Endometrium (tissue), 2 donors: Measurements from ENCODE around the gene GTPBP6.
"Not testable (repeated sequence)": the region's sequence is repeated elsewhere in the genome, so short reads cannot be mapped to it uniquely, and the experiment has no call there.

ENCODE experiments used
- FAIRE-seq: peaks from 2 replicates; lab custom pipeline; 2012; peaks lifted over from hg19 to GRCh38; lab: Jason Lieb, UNC
- donor health status: control.
- donor health status: control.

Gene GTPBP6

DNA sequence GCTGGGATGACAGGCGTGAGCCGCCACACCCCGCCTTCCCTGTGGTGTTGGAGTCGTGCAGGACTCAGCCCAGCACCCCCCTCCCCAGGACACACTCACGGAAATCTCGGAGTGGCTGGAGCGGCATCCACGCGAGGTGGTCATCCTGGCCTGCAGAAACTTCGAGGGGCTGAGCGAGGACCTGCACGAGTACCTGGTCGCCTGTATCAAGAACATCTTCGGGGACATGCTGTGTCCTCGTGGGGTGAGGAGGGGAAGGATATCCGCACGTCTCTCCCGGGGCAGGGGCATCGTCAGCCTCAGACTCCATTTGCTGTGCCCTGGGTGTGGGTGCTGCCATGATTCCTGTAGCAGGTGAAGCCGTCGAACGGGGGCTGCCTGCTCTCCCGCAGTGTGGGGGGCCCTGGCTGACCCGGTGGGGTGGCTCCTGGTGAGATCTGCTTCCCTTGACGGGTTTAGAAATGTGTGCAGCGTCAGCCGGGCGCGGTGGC lies 27.1 kb downstream of the GTPBP6 start:
- no peak for FAIRE-seq

DNA sequence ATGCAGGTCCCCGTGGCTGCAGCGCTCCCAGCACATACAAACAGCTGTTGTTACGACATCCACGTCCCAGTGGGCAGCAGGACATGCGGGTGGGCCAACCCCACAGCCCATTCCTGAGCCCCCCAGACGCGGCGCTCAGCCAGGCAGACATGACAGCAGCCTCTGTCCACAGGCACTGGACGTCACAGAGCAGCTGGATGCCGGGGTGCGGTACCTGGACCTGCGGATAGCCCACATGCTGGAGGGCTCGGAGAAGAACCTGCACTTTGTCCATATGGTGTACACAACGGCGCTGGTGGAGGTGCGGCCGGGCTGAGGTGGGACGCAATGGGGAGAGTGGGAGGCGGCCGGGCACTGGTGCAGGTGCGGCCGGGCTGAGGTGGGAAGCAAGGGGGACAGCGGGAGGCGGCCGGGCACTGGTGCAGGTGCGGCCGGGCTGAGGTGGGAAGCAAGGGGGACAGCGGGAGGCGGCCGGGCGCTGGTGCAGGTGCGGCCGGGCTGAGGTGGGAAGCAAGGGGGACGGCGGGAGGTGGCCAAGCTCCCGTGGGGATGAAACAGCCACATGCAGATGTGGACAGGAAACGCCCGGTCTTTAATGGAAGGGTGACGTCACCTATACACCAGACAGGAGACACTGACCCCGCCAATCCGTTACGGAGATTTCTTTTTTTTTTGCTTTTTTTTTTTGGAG lies 28.0 kb downstream of the GTPBP6 start:
- no peak for FAIRE-seq

DNA sequence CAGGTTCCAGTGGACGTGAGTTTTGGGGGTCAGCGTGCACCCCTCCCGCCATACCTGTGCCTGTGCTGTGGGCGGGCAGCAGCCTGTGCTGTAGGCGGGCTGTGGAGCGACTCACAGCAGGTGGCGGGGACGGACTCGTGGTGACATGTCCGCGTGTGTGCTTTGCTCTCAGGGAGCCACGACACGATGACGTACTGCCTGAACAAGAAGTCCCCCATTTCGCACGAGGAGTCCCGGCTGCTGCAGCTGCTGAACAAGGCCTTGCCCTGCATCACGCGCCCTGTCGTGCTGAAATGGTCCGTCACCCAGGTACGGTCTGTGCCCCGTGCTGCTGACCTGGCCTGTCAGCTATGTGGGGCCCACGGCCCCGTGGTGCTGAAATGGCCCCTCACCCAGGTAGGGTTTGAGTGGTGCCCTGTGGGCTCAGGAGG lies 30.0 kb downstream of the GTPBP6 start:
- FAIRE-seq = no peak

DNA sequence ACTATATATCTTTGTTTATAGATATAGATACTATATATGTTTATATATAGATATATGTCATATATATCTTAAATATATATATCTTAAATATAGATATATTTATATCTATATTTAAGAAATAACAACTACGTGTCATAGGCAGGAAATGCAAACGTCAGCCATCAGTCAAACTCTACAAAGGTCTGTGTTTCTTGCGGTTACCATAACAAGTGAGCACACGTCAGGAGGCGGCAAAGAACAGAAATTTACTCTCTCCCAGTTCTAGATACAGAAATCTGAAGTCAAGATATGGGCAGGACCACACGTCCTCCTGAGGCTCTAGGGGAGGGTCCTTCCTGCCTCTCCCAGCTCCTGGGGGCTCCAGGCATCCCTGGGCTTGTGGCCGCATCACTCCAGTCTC lies 30.9 kb downstream of the GTPBP6 start:
- no peak for FAIRE-seq

DNA sequence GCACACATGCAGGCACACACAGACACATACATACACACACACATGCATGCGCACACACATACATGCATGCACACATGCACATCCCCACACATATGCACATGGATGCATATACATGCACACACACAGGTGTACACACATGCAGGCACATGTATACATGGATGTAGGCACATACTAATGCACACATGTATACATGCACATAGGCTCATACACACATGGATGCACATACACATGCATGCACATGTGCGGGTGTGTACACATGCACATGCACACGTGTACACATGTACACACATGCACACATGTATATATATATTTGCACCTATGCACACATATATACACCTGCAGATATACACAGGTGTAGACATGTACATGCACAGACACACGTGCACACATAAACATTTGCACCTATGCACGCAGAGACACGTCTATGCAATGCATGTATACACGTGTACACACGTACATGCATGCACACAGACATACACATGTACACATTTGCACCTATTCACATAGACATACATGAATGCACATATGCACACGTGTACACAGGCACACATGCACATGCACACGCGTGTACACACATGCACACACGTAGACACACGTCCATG lies 33.4 kb downstream of the GTPBP6 start:
- FAIRE-seq = no peak

DNA sequence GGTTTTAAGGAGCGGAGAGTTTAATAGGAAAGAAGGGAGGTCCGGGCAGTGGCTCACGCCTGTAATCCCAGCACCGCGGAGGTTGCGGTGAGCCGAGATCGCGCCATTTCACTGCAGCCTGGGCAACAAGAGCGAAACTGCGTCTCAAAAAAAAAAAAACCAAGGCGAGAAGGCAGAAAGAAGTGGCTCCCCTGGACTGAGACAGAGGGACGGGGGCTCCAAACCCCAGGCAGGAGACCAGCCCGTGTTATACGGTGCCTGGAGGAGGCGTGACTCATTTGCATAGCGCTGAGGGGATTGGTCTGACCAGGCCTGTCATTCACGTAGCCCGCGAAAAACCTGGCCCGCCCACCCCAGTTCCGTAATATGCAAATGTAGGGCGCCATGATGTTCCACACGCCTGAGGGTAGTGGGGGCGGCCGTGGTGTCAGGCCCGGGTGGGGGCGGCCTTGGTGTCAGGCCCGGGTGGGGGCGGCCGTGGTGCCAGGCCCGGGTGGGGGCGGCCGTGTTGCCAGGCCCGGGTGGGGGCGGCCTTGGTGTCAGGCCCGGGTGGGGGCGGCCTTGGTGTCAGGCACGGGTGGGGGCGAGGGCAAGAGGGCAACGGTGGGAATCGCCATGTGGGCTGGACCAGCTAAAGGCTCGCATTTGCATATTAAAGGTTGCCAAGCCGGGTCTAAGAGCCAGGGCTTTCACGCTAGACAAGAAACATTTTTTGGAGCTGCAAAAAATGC lies 35.3 kb downstream of the GTPBP6 start:
- no peak for FAIRE-seq

DNA sequence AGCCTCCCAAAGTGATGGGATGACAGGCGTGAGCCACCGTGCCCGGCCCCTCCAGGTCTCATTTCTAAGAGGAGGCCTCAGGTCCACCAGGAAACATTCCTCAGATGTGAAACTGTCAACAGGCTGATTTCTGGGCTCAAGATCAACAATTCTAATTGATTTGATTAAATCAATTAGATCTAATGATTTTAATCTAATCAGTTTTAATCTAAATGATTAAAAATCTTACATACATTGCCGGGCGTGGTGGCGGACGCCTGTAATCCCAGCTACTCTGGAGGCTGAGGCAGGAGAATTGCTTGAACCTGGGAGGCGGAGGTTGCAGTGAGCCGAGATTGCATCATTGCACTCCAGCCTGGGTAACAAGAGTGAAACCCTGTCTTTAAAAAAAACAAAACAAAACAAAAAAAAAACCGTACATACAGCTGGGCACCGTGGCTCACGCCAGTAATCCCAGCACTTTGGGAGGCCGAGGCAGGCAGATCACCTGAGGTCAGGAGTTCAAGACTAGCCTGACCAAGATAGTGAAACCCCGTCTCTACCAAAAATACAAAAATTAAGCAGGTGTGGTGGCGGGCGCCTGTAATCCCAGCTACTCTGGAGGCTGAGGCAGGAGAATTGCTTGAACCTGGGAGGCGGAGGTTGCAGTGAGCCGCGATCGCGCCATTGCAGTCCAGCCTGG lies 36.5 kb downstream of the GTPBP6 start:
- not testable (repeated sequence) for FAIRE-seq

DNA sequence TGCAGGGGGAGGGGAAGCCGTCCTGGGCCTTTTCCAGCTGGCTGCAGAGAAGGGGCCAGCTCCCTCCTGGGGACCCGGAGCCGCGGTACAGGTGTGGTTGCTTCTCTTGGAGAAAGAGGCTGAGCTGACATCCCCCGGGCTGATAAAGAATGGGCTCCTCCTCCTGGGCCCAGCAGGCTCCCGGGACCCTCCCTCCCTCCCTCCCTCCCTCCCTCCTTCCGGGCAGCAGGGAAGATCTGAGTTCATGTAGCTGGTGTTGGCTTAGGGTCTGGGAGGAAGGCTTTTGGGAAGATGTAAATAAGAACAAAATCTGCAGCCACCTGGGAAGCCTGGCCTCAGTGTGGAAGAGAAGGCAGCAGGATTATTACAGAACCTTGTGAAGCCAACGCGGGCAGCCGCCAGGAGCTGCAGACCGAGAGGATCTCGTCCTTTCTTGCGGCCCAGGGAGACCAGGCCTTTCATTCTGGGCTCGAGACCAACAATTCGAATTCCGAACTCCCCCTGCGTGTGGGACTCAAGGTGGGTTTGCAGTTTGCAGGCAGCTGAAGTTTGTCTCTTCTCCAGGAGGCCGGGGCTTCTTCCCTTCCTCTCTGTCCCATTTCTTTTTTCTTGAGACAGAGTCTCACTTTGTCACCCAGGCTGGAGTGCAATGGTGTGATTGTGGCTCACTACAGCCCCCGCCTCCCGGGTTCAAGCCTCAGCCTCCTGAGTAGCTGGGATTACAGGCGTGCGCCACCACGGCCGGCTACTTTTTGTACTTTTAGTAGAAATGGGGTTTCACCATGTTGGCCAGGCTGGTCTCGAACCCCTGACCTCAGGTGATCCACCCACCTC lies 37.2 kb downstream of the GTPBP6 start, which contains the start of gene PLCXD1:
TSS of gene PLCXD1 (plus strand) at position 216 of the 834 bp plus-strand sequence. CDS start 2,807 bp downstream, outside the sequence.
- no peak for FAIRE-seq

DNA sequence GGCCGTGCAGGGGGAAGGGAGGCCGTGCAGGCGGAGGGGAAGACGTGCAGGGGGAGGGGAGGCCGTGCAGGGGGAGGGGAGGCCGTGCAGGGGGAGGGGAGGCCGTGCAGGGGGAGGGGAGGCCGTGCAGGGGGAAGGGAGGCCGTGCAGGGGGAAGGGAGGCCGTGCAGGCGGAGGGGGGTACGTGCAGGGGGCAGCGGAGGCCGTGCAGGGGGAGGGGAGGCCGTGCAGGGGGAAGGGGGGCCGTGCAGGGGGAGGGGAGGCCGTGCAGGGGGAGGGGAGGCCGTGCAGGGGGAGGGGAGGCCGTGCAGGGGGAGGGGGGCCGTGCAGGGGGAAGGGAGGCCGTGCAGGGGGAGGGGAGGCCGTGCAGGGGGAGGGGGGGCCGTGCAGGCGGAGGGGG lies 37.9 kb downstream of the GTPBP6 start:
- FAIRE-seq = not testable (repeated sequence)

DNA sequence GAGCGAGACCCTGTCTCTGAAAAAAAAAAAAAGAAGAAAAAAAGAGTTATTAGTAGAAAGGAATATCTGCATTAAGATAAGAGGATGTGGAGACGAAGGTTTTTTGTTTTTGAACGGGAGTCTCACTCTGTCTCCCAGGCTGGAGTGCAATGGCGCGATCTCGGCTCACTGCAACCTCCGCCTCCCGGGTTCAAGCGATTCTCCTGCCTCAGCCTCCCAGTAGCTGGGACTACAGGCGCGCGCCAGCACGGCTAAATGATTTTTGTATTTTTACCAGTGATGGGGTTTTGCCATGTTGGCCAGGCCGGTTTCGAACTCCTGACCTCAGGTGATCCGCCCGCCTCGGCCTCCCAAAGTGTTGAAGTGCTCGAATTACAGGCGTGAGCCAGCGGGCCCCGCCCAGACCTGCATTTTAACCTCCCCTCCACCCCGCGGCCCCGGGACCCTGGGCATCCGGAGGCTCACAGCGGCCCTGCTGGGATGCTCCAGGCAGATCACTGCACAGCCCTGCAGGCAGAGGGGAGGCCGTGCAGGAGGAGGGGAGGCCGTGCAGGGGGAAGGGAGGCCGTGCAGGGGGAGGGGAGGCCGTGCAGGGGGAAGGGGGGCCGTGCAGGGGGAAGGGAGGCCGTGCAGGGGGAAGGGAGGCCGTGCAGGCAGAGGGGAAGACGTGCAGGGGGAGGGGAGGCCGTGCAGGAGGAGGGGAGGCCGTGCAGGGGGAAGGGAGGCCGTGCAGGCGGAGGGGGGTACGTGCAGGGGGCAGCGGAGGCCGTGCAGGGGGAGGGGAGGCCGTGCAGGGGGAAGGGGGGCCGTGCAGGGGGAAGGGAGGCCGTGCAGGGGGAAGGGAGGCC lies 38.6 kb downstream of the GTPBP6 start:
- not testable (repeated sequence) for FAIRE-seq

DNA sequence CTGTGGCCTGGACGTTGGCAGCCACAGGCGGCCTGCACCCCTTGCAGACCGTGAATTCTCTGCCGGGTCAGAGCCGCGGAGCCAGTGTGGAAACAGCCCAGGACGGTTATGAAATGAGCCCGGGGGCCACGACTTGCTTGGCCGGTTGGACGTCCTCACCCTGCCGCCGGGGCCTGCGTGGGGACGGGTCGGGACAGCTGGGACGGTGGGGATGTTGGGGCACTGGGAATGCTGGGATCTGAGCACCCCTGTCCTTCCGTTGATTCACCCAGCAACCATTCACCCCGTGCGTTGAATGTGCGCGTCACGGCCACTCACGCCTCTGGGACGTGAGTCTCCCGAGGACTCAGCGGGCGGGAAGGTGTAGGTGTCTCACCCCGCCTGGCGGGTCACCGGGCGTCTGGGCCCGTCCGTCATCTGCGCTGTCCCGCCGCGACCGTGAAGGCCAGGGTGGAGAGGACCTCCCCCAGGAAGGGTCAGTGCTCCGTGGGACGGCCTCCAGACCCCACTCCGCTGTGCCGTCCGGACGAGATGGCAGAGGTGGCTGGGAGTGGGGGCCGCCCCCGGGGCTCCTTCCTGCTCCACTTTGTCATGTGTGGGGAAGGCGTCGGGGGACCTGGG lies 41.9 kb downstream of the GTPBP6 start:
- FAIRE-seq = no peak

DNA sequence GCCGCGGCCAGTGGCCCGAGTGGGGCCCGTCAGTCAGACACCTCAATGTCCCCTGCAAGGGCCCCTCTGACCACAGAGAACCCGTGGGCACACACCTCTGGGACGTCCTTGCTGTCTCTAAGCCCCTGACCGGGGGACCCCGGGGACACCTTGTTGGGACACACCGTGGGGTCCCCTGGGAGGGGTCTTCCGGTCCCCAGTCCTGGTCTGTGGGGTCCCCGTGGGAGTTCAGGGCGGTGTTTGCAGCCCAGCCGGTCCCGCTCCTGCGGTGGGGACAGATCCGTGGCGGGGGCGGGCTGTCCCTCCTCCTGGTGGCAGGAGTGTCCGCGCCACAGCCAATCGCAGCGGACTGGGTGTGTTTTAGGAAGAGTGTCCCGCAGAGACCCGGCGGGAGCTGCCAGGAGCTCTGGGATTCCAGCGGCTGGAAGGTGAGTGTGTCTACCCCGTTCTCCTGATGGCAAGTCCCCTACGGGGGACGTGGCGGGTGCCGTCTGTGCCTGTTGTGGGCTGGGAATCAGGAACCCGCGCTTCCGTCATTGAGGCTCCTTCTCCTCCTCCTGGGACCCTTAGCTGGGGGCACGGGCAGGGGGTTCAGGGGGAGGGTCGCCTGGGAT lies 42.5 kb downstream of the GTPBP6 start:
- no peak for FAIRE-seq

DNA sequence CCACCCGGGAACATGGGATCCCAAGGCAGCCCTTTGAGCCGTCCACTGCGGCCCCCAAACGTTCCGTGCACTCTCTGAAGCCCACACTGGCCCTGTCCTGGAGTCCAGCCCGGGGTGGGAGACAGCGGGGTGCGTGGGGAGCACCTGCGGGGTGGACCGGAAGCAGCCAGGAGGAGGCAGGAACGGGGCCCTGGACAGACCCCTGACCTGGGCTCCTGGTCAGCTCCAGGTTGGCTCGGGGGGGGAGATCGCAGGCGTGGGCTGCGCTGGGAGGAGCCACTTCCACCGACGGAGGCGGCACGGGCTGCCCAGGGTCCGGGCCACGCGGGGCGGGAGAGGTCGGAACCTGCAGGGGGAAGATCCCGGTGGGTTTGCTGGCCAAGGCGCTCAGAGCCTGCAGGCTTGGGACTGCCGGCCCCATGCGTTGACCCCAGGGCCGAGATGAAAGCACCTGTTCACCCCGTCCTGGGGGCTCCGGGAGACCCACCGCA lies 43.1 kb downstream of the GTPBP6 start:
- FAIRE-seq = no peak

DNA sequence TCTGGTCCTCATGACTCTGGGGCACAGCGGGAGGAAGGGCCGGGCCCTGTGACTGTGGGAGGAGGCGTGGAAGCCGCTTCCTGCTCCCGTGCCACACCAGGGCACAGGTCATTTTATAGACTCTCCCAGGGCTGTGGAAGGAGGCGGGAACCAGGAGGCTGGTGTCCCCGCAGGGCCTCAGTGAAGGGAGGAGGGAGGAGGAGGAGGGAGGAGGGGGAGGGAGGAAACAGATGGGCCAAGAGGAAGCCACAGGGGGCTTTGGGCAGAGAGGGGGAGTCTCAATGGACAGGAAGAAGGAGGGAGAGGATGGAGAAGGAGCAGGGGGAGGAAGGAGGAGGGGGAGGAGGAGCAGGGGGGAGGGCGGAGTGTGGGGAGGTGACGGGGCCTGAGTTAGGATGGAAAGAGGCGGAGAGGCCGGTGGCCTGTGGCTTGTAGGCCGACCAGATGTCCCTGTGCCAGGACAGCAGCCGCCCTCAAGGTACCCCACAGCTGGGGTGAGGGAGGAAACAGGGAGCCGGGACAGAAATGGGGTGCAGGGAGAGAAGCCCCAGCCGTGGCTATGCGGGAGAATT lies 43.6 kb downstream of the GTPBP6 start:
- FAIRE-seq = no peak

DNA sequence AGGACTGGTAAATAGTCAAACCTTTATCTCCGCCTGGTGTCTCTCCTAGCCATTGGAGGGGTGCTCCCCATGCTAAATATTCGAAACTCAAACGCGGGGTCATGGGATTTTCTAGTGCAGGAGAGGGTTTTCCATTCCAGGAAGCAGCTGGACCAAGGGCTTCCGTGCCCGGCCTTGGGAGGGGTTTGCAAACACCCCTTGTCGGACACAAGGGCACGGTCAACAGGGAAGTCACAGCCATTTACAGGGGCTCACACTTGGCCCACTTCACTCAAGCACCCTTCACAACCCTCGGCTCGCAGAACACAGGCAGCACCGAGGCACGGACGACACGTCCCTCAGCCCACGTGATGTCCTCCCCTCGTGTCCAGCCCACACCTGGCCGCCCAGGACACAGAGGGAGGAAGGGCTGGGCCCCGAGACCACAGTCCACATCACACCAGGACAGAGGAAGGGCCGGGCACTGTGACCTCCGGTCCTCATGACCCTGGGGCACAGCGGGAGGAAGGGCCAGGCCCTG lies 47.7 kb downstream of the GTPBP6 start:
- FAIRE-seq = no peak

DNA sequence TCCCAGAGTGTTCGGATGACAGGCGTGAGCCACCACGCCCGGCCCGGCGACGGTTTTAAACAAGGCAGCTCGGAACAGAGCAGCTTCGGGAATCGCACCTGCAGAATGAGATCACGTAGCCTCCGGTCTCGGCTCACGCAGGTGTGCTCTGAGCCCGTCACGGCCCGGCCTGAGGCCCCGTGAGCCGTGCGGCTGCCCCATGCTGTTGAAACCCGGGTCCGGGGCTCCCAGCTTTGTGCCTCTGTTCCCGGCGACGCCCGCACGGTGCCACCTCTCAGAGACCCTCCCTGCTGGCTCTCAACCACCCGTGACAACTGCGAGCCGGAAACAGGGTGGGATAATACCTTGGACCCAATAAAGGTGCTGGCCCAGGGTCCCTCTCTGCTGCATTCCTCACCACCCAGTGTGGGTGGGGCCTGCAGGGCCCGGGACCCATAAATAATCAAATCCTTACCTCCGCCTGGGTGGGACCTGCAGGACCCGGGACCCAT lies 50.8 kb downstream of the GTPBP6 start:
- no peak for FAIRE-seq

DNA sequence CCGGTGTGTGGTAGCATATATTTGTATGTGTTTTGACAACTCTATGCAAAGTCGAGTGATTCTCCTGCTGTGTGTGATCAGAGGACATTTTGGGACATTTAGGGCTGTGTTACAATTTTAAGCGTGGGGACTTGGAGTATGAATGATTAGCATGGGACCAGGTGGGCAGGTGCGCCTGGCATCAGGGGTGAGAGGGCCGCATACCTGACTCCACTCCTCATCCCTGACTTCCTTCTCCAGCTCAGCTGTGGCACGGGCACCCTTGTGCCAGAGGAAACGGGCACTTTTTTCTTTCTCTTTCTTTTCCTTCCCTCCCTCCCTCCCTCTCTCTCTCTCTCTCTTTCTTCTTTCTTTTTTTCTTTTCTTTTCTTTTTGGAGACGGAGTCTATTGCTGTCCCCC lies 53.1 kb downstream of the GTPBP6 start:
- no peak for FAIRE-seq

DNA sequence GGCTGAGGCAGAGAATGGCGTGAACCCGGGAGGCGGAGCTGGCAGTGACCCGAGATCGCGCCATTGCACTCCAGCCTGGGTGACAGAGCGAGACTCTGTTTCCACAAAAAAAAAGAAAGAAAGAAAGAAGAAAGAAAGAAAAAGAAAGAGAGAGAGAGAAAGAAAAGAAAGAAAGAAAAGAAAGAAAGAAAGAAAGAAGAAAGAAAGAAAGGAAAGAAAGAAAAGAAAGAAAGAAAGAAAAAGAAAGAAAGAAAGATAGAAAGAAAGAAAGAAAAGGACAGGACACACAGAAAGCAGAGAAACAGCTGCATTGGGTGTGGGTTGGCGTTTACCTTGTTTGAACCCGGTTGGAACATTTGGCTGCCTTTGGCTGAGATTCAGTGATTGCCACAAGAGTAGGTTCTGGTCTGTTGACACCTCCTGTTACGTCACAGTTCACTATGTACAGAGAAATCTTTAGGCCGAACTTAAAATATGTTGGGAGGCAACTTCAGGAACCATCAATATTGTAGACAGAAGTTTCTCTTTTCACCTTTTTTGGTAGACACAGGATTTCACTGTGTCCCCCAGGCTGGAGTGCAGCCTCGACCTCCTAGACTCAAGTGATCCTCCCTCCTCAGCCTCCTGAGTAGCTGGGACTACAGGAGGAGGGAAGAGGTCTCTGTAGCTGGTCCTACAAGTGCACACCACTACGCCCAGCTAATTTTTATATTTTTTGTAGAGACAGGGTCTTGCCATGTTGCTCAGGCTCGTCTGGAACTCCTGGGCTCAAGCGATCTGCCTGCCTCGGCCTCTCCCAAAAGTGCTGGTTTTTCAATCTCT lies 53.8 kb downstream of the GTPBP6 start:
- no peak for FAIRE-seq
